Ovary (tissue), 9 donors: ENCODE data around the gene HIVEP3. TPM values are rescaled to one million over a fixed set of nuclear protein-coding genes. Genes with fewer than 3 reads are reported as not detected.

Experiments used
- DNase-seq, 5 donors: peaks; one replicate each; pipeline ENCODE4 v3.0.0-alpha.2; 2019 to 2020
- H3K27ac ChIP-seq, 2 donors: fragments of 200-600 bp; one replicate each; pipeline versions ENCODE4 v1.5.1 to v1.8.0; 2019 to 2022
- H3K27me3 ChIP-seq: fragments of 200-600 bp; one replicate; pipeline ENCODE4 v1.8.0; 2022
- H3K36me3 ChIP-seq: fragments of 200-600 bp; sonication (generic); one replicate; pipeline ENCODE4 v1.5.1; 2019
- H3K4me1 ChIP-seq: one replicate; pipeline ENCODE4 v1.8.1; 2013; ENCODE audit warnings: mild to moderate bottlenecking, moderate library complexity; ENCODE audit not compliant: insufficient read depth
- H3K4me3 ChIP-seq: fragments of 200-600 bp; sonication (generic); one replicate; pipeline ENCODE4 v1.5.1; 2017
- H3K9me3 ChIP-seq, 2 donors: fragments of 200-600 bp in 1 of 2; sonication (generic) in 1 of 2; one replicate each; pipeline versions ENCODE4 v1.5.1 to v1.8.1; 2013 to 2019; ENCODE audit warnings: mild to moderate bottlenecking in 1 of 2, moderate library complexity in 1 of 2
- EP300 ChIP-seq: sonication (generic); formaldehyde crosslinking; IDR thresholded peaks from one replicate; pipeline ENCODE4 v1.6.1; 2017; ENCODE audit warnings: antibody characterized with exemption
- POLR2A ChIP-seq: fragments of 450-650 bp; IDR thresholded peaks from one replicate; pipeline ENCODE4 v1.6.1; 2017; ENCODE audit warnings: antibody characterized with exemption, mild to moderate bottlenecking, moderate library complexity
- WGBS, 3 donors: extraction: QIAGEN DNeasy Blood & Tissue Kit in 1 of 3; methylation state at CpG; one replicate each; pipeline versions ENCODE4 v1.1.5 to v1.1.7; 2013 to 2017; 5-methylcytosine and 5-hydroxymethylcytosine counted together
- intact Hi-C, 4 donors: fragments of 100-400 bp; cut with DNase I; formaldehyde crosslinking; loops; one replicate each; pipeline versions ENCODE4 v1.11.0 to v1.15.1; 2022 to 2023
- polyA plus RNA-seq, 2 donors: library from polyadenylated mRNA; stranded (reverse); fragments of 200-250 nt in 1 of 2; fragments of 350-450 nt in 1 of 2; fragmentation: Illumina TruSeq in 1 of 2; extraction: RNeasy Lipid Tissue Mini Kit (QIAGEN cat#74804) in 1 of 2; gene quantifications; one replicate each; pipeline ENCODE4 v1.2.3, GENCODE V29; 2013 to 2014
- total RNA-seq, 7 donors: library from RNA; depleted of rRNA in 2 of 7; stranded (reverse); fragments of >200 nt in 2 of 7; fragmentation: NEBNext Ultra II Directional in 3 of 7; extraction: Animal tissue kit (Norgen Biotek cat#: 25700) in 3 of 7; gene quantifications; one replicate each; pipeline versions ENCODE4 v1.1.0 to v1.2.4, GENCODE V29; 2016 to 2023
- TF ChIP-seq, protein P1 (sequence below), 3 donors: fragments of 450-650 bp in 2 of 3; fragments of 200-600 bp in 1 of 3; IDR thresholded peaks; one replicate each; pipeline versions ENCODE4 v1.5.1 to v1.8.0; 2016 to 2022; ENCODE audit warnings: antibody characterized with exemption in 3 of 3, mild to moderate bottlenecking in 1 of 3
- donor health status: DM: no; HTN: no; CAD: no; lungs with moderate emphysema.
- donor health status: DM: no; HTN: no; CAD: no.
- donor health status: Bipolar disorder and iron deficiency.
- donor health status: DM: yes; HTN: yes; CAD: no.
- donor health status: DM: no; HTN: no; CAD: no.
- donor health status: DM: yes; HTN: yes; CAD: no.

Gene HIVEP3
- total and polyA plus RNA-seq, 9 donors, result 3.0 to 7.5 (median 5.2) TPM

DNA sequence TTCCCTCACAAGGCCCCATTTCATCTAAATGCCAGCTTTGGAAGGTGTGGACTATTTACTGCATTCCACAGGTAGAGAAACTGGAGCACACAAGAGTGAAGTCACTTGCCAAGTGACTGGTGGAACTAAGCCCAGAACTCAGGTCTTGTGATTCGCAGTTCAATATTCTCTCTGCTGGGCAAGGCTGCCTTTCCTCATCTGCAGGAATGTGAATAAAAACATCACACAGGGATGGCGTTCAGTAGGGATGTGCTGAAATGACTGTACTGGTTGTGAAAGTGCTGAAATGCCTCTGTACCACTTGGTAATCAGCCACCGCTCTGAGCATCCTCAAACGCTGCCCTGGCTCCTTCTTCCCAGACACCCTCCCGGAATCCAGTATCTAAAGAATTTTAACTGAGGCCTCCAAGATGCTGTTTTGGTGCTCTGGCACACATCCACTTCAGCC is 145.6 kb downstream of the HIVEP3 start:
- H3K27ac ChIP-seq, result no peak overlapping the region
- H3K36me3 ChIP-seq, result no peaks in the 10 kb centered on the region

DNA sequence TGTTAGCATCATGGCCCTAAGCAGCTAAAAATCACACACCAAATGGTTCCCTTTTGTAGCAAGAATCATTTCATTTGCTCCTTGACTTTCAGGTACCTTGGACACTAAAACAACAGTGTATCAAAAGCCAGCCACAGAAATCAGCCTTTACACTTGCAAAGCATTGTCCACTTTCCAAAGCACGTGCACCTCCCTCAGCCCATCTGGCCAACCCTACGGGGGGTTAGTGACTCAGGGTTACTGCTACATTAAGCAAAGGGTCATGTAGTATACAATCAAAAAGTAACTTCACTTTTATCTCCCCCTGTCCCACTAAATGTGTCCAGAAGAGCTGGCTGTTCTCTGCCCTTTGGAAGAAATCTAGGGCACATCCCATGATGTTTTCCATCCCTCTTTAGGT is 149.7 kb downstream of the HIVEP3 start:
- H3K36me3 ChIP-seq, result no peaks in the 10 kb centered on the region
- H3K9me3 ChIP-seq, result no peaks in the 10 kb centered on the region
- TF ChIP-seq, protein P1, sequence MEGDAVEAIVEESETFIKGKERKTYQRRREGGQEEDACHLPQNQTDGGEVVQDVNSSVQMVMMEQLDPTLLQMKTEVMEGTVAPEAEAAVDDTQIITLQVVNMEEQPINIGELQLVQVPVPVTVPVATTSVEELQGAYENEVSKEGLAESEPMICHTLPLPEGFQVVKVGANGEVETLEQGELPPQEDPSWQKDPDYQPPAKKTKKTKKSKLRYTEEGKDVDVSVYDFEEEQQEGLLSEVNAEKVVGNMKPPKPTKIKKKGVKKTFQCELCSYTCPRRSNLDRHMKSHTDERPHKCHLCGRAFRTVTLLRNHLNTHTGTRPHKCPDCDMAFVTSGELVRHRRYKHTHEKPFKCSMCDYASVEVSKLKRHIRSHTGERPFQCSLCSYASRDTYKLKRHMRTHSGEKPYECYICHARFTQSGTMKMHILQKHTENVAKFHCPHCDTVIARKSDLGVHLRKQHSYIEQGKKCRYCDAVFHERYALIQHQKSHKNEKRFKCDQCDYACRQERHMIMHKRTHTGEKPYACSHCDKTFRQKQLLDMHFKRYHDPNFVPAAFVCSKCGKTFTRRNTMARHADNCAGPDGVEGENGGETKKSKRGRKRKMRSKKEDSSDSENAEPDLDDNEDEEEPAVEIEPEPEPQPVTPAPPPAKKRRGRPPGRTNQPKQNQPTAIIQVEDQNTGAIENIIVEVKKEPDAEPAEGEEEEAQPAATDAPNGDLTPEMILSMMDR (IDR thresholded peaks at IDR 0.05), result no peak
- no peak for TF ChIP-seq EP300
- TF ChIP-seq POLR2A, result no peak
- H3K4me3 ChIP-seq, result no peak overlapping the region
- 45 to 71% (median 71%) methylated on average over 2 of the region's 2 CpGs for WGBS, 3 donors
- intact Hi-C loops, result no loop called here
- H3K27me3 ChIP-seq, result no peaks in the 10 kb centered on the region
- no peak overlapping the region for H3K27ac ChIP-seq
- no peak for DNase-seq
- peaks cover 6% of the 10 kb centered on the region for H3K4me1 ChIP-seq

More for the DNA sequence above, 145.6 kb downstream of the HIVEP3 start:
- no peak overlapping the region for H3K4me3 ChIP-seq
- no peaks in the 10 kb centered on the region for H3K4me1 ChIP-seq
- 27 to 35% (median 32%) methylated on average over 5 of the region's 5 CpGs for WGBS, 3 donors
- TF ChIP-seq, protein P1 (IDR thresholded peaks at IDR 0.05), result no peak
- TF ChIP-seq EP300 (no peak), POLR2A (no peak)
- DNase-seq, result no peak
- intact Hi-C loops, result no loop called here
- H3K9me3 ChIP-seq, result no peaks in the 10 kb centered on the region
- no peaks in the 10 kb centered on the region for H3K27me3 ChIP-seq

DNA sequence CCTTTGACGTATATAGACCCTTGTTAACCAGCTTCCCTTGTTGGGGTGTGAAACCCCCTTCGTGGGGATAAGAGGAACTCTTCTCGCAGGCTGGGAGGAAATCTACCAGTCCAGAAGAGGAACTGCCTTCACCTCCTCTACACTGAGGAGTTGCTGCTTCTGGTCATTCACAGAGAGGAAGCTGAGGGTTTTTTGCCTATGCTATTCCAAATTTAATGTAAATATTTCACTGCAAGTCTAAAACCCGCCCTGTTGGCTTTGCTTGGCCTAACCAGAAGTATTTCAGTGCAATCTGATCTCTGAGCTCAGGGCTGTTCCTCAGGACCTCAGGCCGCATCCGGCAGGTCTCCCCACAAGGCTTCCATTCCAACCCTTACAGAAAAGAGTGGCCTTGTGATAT is 150.1 kb downstream of the HIVEP3 start:
- TF ChIP-seq POLR2A, result no peak
- no peak for TF ChIP-seq EP300
- TF ChIP-seq, protein P1 (IDR thresholded peaks at IDR 0.05), result no peak

DNA sequence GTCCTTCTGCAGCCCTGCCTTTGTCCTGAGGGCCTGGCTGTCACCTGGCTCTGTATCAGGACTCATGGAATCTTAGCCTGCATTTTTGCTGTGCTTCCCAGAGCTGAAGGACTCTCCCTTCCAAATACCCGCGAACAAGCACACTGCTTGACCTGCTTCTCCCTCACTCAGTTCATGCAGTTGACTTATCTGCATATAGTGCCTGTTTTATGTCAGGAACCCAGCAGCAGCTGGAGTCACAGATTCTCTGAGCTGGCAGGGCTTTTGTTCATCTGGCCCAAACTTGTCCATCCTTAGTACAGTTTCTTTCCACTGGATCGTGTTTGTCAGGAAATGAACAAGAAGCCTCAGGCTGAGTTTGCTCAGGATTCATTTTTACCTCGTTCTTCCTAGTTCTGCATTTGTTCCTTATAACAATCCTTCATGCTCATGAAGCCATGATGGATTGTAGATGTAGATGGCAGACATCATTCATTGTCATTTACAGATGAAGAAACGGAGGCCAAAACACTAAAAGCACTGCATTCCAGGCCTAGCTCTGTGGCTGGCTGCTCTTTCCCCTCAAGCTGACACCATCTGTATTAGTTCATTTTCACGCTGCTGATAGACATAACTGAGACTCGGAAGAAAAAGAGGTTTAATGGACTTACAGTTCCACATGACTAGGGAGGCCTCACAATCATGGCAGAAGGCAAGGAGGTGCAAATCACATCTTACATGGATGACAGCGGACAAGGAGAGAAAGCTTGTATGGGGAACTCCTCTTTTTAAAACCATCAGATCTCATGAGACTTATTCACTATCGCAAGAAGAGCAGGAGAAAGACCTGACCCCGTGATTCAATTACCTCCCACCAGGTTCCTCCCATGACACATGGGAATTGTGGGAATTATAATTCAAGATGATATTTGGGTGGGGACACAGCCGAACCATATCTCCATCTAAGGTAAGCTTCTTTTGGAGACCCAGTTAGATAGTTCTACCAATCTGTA is 150.9 kb downstream of the HIVEP3 start:
- intact Hi-C loops, result no loop called here
- no peaks in the 10 kb centered on the region for H3K36me3 ChIP-seq
- no peaks in the 10 kb centered on the region for H3K9me3 ChIP-seq
- H3K4me3 ChIP-seq, result no peak overlapping the region
- 61 to 81% (median 76%) methylated on average over 11 of the region's 11 CpGs for WGBS, 3 donors
- H3K27ac ChIP-seq, result no peak overlapping the region
- no peak for DNase-seq
- H3K27me3 ChIP-seq, result no peaks in the 10 kb centered on the region
- H3K4me1 ChIP-seq, result peaks cover 6% of the 10 kb centered on the region
- no peak for TF ChIP-seq EP300
- TF ChIP-seq POLR2A, result no peak
- TF ChIP-seq, protein P1 (IDR thresholded peaks at IDR 0.05), result no peak

More for the DNA sequence above, 150.1 kb downstream of the HIVEP3 start:
- intact Hi-C loops, result no loop called here
- no peaks in the 10 kb centered on the region for H3K36me3 ChIP-seq
- H3K27ac ChIP-seq, result no peak overlapping the region
- 64% methylated on average over 6 of the region's 6 CpGs for WGBS, 3 donors
- no peak for DNase-seq
- no peaks in the 10 kb centered on the region for H3K9me3 ChIP-seq
- H3K4me3 ChIP-seq, result no peak overlapping the region
- H3K4me1 ChIP-seq, result peaks cover 6% of the 10 kb centered on the region
- no peaks in the 10 kb centered on the region for H3K27me3 ChIP-seq
